Measurements from ENCODE around the gene PLEKHA6. TPM values are rescaled to one million over a fixed set of nuclear protein-coding genes. Genes with fewer than 3 reads are reported as not detected.

Gene PLEKHA6
- total and polyA plus RNA-seq, 5 donors from 2014 or later, result 0.17 TPM; not detected in 4

DNA sequence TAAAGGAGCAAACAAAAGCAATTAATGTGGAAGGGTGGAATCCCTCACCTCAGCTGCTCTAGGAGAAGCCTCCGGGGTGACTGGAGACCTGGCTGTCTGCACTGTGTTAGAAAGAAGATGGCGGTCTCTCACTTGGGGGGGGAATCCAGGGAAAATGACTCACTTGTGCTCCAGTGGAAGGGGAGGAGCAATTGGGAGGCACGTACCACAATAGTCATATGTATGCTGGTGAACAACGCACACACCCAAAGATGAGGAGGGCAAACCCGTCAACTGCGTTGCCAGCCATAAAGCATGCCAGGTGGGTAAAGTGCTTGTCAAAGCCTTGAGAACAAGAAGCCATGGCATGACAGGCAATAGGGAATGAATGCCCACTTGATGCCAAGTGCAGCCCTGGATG, 22.1 kb downstream of the PLEKHA6 start:
- H3K27me3 Mint-ChIP-seq, result peaks cover 12% of the 10 kb centered on the region
- H3K27me3 ChIP-seq (ENCODE audit: control insufficient read depth, insufficient read depth, low read length), result peaks cover 6% of the 10 kb centered on the region
- no peak overlapping the region for H3K27ac Mint-ChIP-seq
- no peak overlapping the region for H3K4me3 ChIP-seq (ENCODE audit: low read depth, low read length)
- no peaks in the 10 kb centered on the region for H3K4me1 Mint-ChIP-seq
- H3K4me3 Mint-ChIP-seq, result no peak overlapping the region
- H3K27ac ChIP-seq (ENCODE audit: insufficient read depth, low read length, poor library complexity, severe bottlenecking), result no peak overlapping the region
- H3K36me3 ChIP-seq (ENCODE audit: control insufficient read depth, insufficient read depth, low read length), result no peaks in the 10 kb centered on the region
- no peaks in the 10 kb centered on the region for H3K36me3 Mint-ChIP-seq
- DNase-seq (no peak), ATAC-seq (ENCODE audit: low read depth in 2 of 2) (no peak)
- H3K9me3 ChIP-seq (ENCODE audit: control insufficient read depth in 2 of 2, low read length in 2 of 2), result no peaks in the 10 kb centered on the region
- peaks cover 0 to 2% (median 0%) of the 10 kb centered on the region in 7 donors for H3K9me3 Mint-ChIP-seq
- H3K4me1 ChIP-seq (ENCODE audit: control insufficient read depth, insufficient read depth, low read length, poor library complexity, severe bottlenecking), result no peaks in the 10 kb centered on the region

DNA sequence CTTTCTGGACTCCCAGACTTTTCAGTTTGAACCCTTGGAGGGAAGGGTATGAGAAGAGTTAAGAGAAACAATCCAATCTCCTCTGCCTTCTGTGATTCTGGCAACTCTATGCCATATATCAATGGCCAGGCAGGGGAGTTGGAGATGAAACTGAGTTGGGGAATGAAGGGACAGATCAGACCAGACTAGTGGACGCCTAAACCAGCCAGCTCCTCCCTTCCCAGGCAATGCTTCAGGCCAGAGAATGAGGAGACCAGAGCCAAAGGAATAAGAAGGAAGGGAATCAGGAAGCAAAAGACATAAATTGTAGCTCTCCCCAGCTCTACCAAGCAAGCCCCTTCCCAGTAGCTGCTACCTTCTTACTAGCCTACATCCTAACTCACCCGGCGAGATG, 22.7 kb downstream of the PLEKHA6 start:
- no peaks in the 10 kb centered on the region for H3K9me3 ChIP-seq (ENCODE audit: control insufficient read depth in 2 of 2, low read length in 2 of 2)
- no peak overlapping the region for H3K4me3 ChIP-seq (ENCODE audit: low read depth, low read length)
- ATAC-seq (ENCODE audit: low read depth in 2 of 2) (no peak), DNase-seq (no peak)
- H3K27ac ChIP-seq (ENCODE audit: insufficient read depth, low read length, poor library complexity, severe bottlenecking), result no peak overlapping the region
- peaks cover 0 to 2% (median 0%) of the 10 kb centered on the region in 7 donors for H3K9me3 Mint-ChIP-seq
- peaks cover 2% of the 10 kb centered on the region for H3K27me3 ChIP-seq (ENCODE audit: control insufficient read depth, insufficient read depth, low read length)
- no peaks in the 10 kb centered on the region for H3K36me3 ChIP-seq (ENCODE audit: control insufficient read depth, insufficient read depth, low read length)
- H3K36me3 Mint-ChIP-seq, result no peaks in the 10 kb centered on the region
- H3K27me3 Mint-ChIP-seq, result peaks cover 9% of the 10 kb centered on the region
- H3K27ac Mint-ChIP-seq, result no peak overlapping the region
- no peak overlapping the region for H3K4me3 Mint-ChIP-seq
- H3K4me1 ChIP-seq (ENCODE audit: control insufficient read depth, insufficient read depth, low read length, poor library complexity, severe bottlenecking), result no peaks in the 10 kb centered on the region
- H3K4me1 Mint-ChIP-seq, result no peaks in the 10 kb centered on the region

GRCh38 chr1:204336421-204337035, 23.2 kb downstream of the PLEKHA6 start:
- peaks cover 0 to 2% (median 0%) of the 10 kb centered on the region in 7 donors for H3K9me3 Mint-ChIP-seq
- H3K27me3 Mint-ChIP-seq, result peaks cover 6% of the 10 kb centered on the region
- H3K4me1 ChIP-seq (ENCODE audit: control insufficient read depth, insufficient read depth, low read length, poor library complexity, severe bottlenecking), result no peaks in the 10 kb centered on the region

DNA sequence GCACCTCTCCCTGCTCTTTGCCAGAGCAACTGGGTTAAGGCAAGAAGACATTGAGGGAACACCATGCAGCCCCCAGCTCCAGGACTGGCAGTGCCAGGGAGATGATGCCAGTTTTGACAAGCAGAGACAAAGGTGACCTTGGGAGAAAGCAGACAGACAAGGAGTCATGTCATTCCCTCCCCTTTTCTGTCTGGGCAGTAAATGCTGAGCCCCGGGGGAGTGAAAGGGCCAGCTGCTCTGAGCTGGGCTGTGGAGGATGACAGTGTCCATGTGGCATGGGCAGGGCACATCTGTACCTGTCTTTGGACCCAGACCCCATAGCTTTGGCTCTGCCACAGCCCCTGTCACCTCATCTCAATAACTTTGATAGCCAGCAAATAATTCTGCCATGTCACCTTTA, 24.2 kb downstream of the PLEKHA6 start:
- DNase-seq (no peak), ATAC-seq (ENCODE audit: low read depth in 2 of 2) (no peak)
- H3K4me1 ChIP-seq (ENCODE audit: control insufficient read depth, insufficient read depth, low read length, poor library complexity, severe bottlenecking), result no peaks in the 10 kb centered on the region
- no peaks in the 10 kb centered on the region for H3K36me3 ChIP-seq (ENCODE audit: control insufficient read depth, insufficient read depth, low read length)
- Mint-ChIP-seq H3K9me3 (peaks cover 0 to 2% (median 0%) of the 10 kb centered on the region in 7 donors), H3K4me1 (no peaks in the 10 kb centered on the region), H3K27me3 (peaks cover 10% of the 10 kb centered on the region), H3K36me3 (no peaks in the 10 kb centered on the region), H3K27ac (no peak overlapping the region), H3K4me3 (no peak overlapping the region)
- no peaks in the 10 kb centered on the region for H3K9me3 ChIP-seq (ENCODE audit: control insufficient read depth in 2 of 2, low read length in 2 of 2)
- no peak overlapping the region for H3K27ac ChIP-seq (ENCODE audit: insufficient read depth, low read length, poor library complexity, severe bottlenecking)
- H3K4me3 ChIP-seq (ENCODE audit: low read depth, low read length), result no peak overlapping the region
- peaks cover 2% of the 10 kb centered on the region for H3K27me3 ChIP-seq (ENCODE audit: control insufficient read depth, insufficient read depth, low read length)

More at GRCh38 chr1:204336421-204337035, 23.2 kb downstream of the PLEKHA6 start:
- Histone ChIP-seq H3K27ac (ENCODE audit: insufficient read depth, low read length, poor library complexity, severe bottlenecking) (no peak overlapping the region), H3K27me3 (ENCODE audit: control insufficient read depth, insufficient read depth, low read length) (peaks cover 2% of the 10 kb centered on the region), H3K9me3 (ENCODE audit: control insufficient read depth in 2 of 2, low read length in 2 of 2) (no peaks in the 10 kb centered on the region), H3K36me3 (ENCODE audit: control insufficient read depth, insufficient read depth, low read length) (no peaks in the 10 kb centered on the region), H3K4me3 (ENCODE audit: low read depth, low read length) (no peak overlapping the region)
- no peaks in the 10 kb centered on the region for H3K4me1 Mint-ChIP-seq
- no peaks in the 10 kb centered on the region for H3K36me3 Mint-ChIP-seq
- H3K27ac Mint-ChIP-seq, result no peak overlapping the region
- no peak overlapping the region for H3K4me3 Mint-ChIP-seq
- DNase-seq (no peak), ATAC-seq (ENCODE audit: low read depth in 2 of 2) (no peak)

DNA sequence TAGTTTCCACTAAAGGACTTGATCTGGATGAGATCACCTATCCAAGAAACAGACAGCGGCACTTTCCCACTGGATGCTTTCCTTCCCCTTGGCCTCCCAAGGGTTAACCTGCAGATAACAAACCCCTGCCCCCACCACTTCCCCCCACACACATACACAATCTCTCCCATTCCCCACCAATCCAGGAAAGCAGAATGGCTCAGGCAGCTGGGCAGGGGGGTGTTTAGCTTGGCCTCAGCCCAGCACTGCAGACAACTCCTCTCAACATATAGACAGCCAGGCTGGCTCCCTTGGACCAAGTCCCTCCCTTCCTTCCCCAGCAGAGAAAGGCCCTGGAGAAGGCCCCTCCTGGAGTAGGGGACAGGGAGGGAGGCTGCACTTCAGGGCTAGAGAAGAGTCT, 24.6 kb downstream of the PLEKHA6 start:
- ATAC-seq (ENCODE audit: low read depth in 2 of 2) (no peak), DNase-seq (no peak)
- Mint-ChIP-seq H3K27me3 (peaks cover 10% of the 10 kb centered on the region), H3K4me1 (no peaks in the 10 kb centered on the region), H3K4me3 (no peak overlapping the region), H3K36me3 (no peaks in the 10 kb centered on the region), H3K27ac (no peak overlapping the region), H3K9me3 (peaks cover 0 to 2% (median 0%) of the 10 kb centered on the region in 7 donors)
- no peaks in the 10 kb centered on the region for H3K9me3 ChIP-seq (ENCODE audit: control insufficient read depth in 2 of 2, low read length in 2 of 2)
- no peak overlapping the region for H3K27ac ChIP-seq (ENCODE audit: insufficient read depth, low read length, poor library complexity, severe bottlenecking)
- no peak overlapping the region for H3K4me3 ChIP-seq (ENCODE audit: low read depth, low read length)
- H3K27me3 ChIP-seq (ENCODE audit: control insufficient read depth, insufficient read depth, low read length), result peaks cover 2% of the 10 kb centered on the region
- H3K36me3 ChIP-seq (ENCODE audit: control insufficient read depth, insufficient read depth, low read length), result no peaks in the 10 kb centered on the region
- no peaks in the 10 kb centered on the region for H3K4me1 ChIP-seq (ENCODE audit: control insufficient read depth, insufficient read depth, low read length, poor library complexity, severe bottlenecking)

GRCh38 chr1:204334455-204334854, 25.3 kb downstream of the PLEKHA6 start:
- Histone ChIP-seq H3K4me1 (ENCODE audit: control insufficient read depth, insufficient read depth, low read length, poor library complexity, severe bottlenecking) (no peaks in the 10 kb centered on the region), H3K4me3 (ENCODE audit: low read depth, low read length) (no peak overlapping the region), H3K27me3 (ENCODE audit: control insufficient read depth, insufficient read depth, low read length) (peaks cover 4% of the 10 kb centered on the region), H3K36me3 (ENCODE audit: control insufficient read depth, insufficient read depth, low read length) (no peaks in the 10 kb centered on the region), H3K9me3 (ENCODE audit: control insufficient read depth in 2 of 2, low read length in 2 of 2) (no peaks in the 10 kb centered on the region), H3K27ac (ENCODE audit: insufficient read depth, low read length, poor library complexity, severe bottlenecking) (no peak overlapping the region)
- H3K27me3 Mint-ChIP-seq, result peaks cover 11% of the 10 kb centered on the region
- no peak for ATAC-seq (ENCODE audit: low read depth in 2 of 2)
- no peak overlapping the region for H3K4me3 Mint-ChIP-seq
- no peak overlapping the region for H3K27ac Mint-ChIP-seq
- H3K4me1 Mint-ChIP-seq, result no peaks in the 10 kb centered on the region
- no peaks in the 10 kb centered on the region for H3K36me3 Mint-ChIP-seq
- no peaks in the 10 kb centered on the region for H3K9me3 Mint-ChIP-seq
- no peak for DNase-seq

DNA sequence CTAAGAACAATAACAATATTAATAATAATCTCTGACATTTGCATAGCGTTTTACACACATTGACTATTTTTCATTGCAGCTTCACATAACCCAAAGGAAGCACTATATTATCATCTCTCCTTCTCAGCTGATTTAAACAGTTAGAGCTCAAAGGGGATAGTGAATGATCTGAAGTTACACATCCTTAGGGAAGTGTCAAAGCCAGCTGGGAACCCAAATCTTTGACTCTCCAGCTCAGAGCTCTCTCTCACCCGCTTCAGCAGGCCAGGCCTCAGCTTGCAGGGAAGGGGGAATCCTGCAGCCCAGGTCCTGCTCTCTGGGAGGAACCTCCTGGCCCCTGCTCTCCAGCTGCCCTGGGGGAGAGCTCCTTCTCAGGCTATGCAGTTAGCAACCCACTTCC, 26.3 kb downstream of the PLEKHA6 start:
- Mint-ChIP-seq H3K27ac (peak overlapping the region in 1 of 3 donors; percentile 24), H3K4me1 (no peaks in the 10 kb centered on the region)
- no peaks in the 10 kb centered on the region for H3K4me1 ChIP-seq (ENCODE audit: control insufficient read depth, insufficient read depth, low read length, poor library complexity, severe bottlenecking)

DNA sequence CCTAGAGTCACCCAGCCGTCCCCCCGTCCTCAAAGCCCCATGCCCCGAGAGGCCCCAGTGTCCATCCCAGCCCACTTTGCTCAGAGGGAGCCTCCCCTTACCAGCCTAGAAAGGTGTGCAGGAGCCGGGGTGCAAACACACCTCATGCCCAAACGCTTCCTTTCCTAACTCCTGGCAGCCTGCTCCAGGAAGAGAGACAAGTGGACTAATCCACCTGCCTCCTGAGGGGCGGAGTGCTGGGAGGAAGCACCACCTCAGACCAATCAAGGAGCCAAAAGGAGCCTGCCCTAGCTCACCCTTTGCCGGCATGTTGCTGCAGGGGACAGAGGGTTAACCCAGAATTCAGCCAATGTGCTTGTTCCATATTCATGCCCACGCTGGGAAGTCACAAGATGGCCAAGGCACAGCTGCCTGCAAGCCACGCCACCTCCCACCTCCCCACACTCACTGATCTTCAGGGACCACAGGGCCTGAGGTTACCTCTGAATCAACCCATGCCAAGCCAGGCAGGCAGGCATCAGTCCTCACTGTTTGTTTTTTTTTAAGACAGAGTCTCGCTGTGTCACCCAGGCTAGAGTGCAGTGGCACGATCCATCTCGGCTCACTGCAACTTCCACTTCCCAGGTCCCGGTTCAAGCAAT, 27.8 kb downstream of the PLEKHA6 start:
- H3K9me3 Mint-ChIP-seq, result no peaks in the 10 kb centered on the region
- no peaks in the 10 kb centered on the region for H3K36me3 Mint-ChIP-seq
- Histone ChIP-seq H3K27me3 (ENCODE audit: control insufficient read depth, insufficient read depth, low read length) (peaks cover 4% of the 10 kb centered on the region), H3K27ac (ENCODE audit: insufficient read depth, low read length, poor library complexity, severe bottlenecking) (no peak overlapping the region), H3K9me3 (ENCODE audit: control insufficient read depth in 2 of 2, low read length in 2 of 2) (no peaks in the 10 kb centered on the region), H3K36me3 (ENCODE audit: control insufficient read depth, insufficient read depth, low read length) (no peaks in the 10 kb centered on the region), H3K4me3 (ENCODE audit: low read depth, low read length) (no peak overlapping the region), H3K4me1 (ENCODE audit: control insufficient read depth, insufficient read depth, low read length, poor library complexity, severe bottlenecking) (no peaks in the 10 kb centered on the region)
- no peak overlapping the region for H3K27ac Mint-ChIP-seq
- ATAC-seq (ENCODE audit: low read depth in 2 of 2) (no peak), DNase-seq (no peak)
- H3K4me3 Mint-ChIP-seq, result no peak overlapping the region
- H3K4me1 Mint-ChIP-seq, result no peaks in the 10 kb centered on the region
- H3K27me3 Mint-ChIP-seq, result peaks cover 13% of the 10 kb centered on the region

More for the DNA sequence above, 26.3 kb downstream of the PLEKHA6 start:
- Histone ChIP-seq H3K36me3 (ENCODE audit: control insufficient read depth, insufficient read depth, low read length) (no peaks in the 10 kb centered on the region), H3K27me3 (ENCODE audit: control insufficient read depth, insufficient read depth, low read length) (peaks cover 4% of the 10 kb centered on the region), H3K27ac (ENCODE audit: insufficient read depth, low read length, poor library complexity, severe bottlenecking) (no peak overlapping the region), H3K9me3 (ENCODE audit: control insufficient read depth in 2 of 2, low read length in 2 of 2) (no peaks in the 10 kb centered on the region), H3K4me3 (ENCODE audit: low read depth, low read length) (no peak overlapping the region)
- DNase-seq (no peak), ATAC-seq (ENCODE audit: low read depth in 2 of 2) (no peak)
- H3K27me3 Mint-ChIP-seq, result peaks cover 13% of the 10 kb centered on the region
- H3K4me3 Mint-ChIP-seq, result no peak overlapping the region
- H3K9me3 Mint-ChIP-seq, result no peaks in the 10 kb centered on the region
- H3K36me3 Mint-ChIP-seq, result no peaks in the 10 kb centered on the region

Data from CD4-positive, CD25-positive, alpha-beta regulatory T cell (primary cell).